H9 (cell line): ENCODE data around the gene GNPNAT1. TPM values are rescaled to one million over a fixed set of nuclear protein-coding genes. Genes with fewer than 3 reads are reported as not detected.
A peak's percentile ranks its signal among the peaks of the same experiment; 100 is the strongest.

ENCODE experiments used
- DNase-seq: peaks from one replicate; pipeline ENCODE4 v3.0.0-alpha.2; 2017
- H2AFZ ChIP-seq: one replicate; pipeline ENCODE4 v1.6.1; 2013; ENCODE audit warnings: mild to moderate bottlenecking, low read length, control low read depth, moderate library complexity
- H2AK5ac ChIP-seq: 2 replicates; pipeline ENCODE4 v1.6.1; 2013; ENCODE audit warnings: low read length, control low read depth, mixed read lengths; ENCODE audit not compliant: insufficient read length
- H2BK120ac ChIP-seq: one replicate; pipeline ENCODE4 v1.6.1; 2013; ENCODE audit warnings: low read depth, mild to moderate bottlenecking, low read length, control low read depth, inconsistent platforms; ENCODE audit not compliant: poor library complexity, severe bottlenecking
- H2BK12ac ChIP-seq: 2 replicates; pipeline ENCODE4 v1.6.1; 2013; ENCODE audit warnings: low read length, control low read depth, mixed read lengths, low read depth; ENCODE audit not compliant: insufficient read length
- H2BK15ac ChIP-seq: 2 replicates; pipeline ENCODE4 v1.6.1; 2013; ENCODE audit warnings: low read depth, low read length, control low read depth
- H2BK20ac ChIP-seq: one replicate; pipeline ENCODE4 v1.6.1; 2013; ENCODE audit warnings: low read depth, mild to moderate bottlenecking, low read length, control low read depth, inconsistent platforms; ENCODE audit not compliant: poor library complexity, severe bottlenecking
- H2BK5ac ChIP-seq: 2 replicates; pipeline ENCODE4 v1.6.1; 2013; ENCODE audit warnings: low read length, control low read depth, mixed read lengths; ENCODE audit not compliant: insufficient read length
- H3K14ac ChIP-seq: 2 replicates; pipeline ENCODE4 v1.6.1; 2013; ENCODE audit warnings: low read length, control low read depth; ENCODE audit not compliant: insufficient read depth
- H3K18ac ChIP-seq: 2 replicates; pipeline ENCODE4 v1.6.1; 2013; ENCODE audit warnings: low read depth, mild to moderate bottlenecking, mixed read lengths, low read length, control low read depth; ENCODE audit not compliant: insufficient read length
- H3K23ac ChIP-seq: 2 replicates; pipeline ENCODE4 v1.6.1; 2013; ENCODE audit warnings: low read length, control low read depth, mixed read lengths, low read depth; ENCODE audit not compliant: insufficient read length
- H3K23me2 ChIP-seq: 2 replicates; pipeline ENCODE4 v1.6.1; 2013; ENCODE audit warnings: low read depth, mild to moderate bottlenecking, mixed read lengths, low read length, control low read depth; ENCODE audit not compliant: insufficient read length, poor library complexity, severe bottlenecking
- H3K27ac ChIP-seq: 2 replicates; pipeline ENCODE4 v1.5.1; 2013; ENCODE audit warnings: low read length, control low read depth, mixed read lengths, low read depth; ENCODE audit not compliant: insufficient read length
- H3K27me3 ChIP-seq: 2 replicates; pipeline ENCODE4 v1.6.1; 2013; ENCODE audit warnings: low read length, control low read depth, inconsistent platforms; ENCODE audit not compliant: insufficient read depth
- H3K4ac ChIP-seq: 2 replicates; pipeline ENCODE4 v1.6.1; 2013; ENCODE audit warnings: low read depth, mild to moderate bottlenecking, control low read depth, inconsistent platforms, low read length, moderate library complexity
- H3K4me1 ChIP-seq: 2 replicates; pipeline ENCODE4 v1.6.1; 2013; ENCODE audit warnings: low read length, control low read depth, inconsistent platforms; ENCODE audit not compliant: insufficient read depth
- H3K4me2 ChIP-seq: 2 replicates; pipeline ENCODE4 v1.6.1; 2013; ENCODE audit warnings: low read length, control low read depth, mixed read lengths; ENCODE audit not compliant: insufficient read length, insufficient read depth
- H3K56ac ChIP-seq: 2 replicates; pipeline ENCODE4 v1.6.1; 2013; ENCODE audit warnings: low read depth, mild to moderate bottlenecking, mixed read lengths, low read length, control low read depth; ENCODE audit not compliant: insufficient read length
- H3K79me1 ChIP-seq: 2 replicates; pipeline ENCODE4 v1.6.1; 2013; ENCODE audit warnings: low read depth, mild to moderate bottlenecking, moderate library complexity, low read length, control low read depth, inconsistent platforms; ENCODE audit not compliant: insufficient read depth, poor library complexity, severe bottlenecking
- H3K79me2 ChIP-seq: 2 replicates; pipeline ENCODE4 v1.6.1; 2013; ENCODE audit warnings: low read length, control low read depth, inconsistent platforms; ENCODE audit not compliant: insufficient read depth
- H3K9ac ChIP-seq: 2 replicates; pipeline ENCODE4 v1.6.1; 2013; ENCODE audit warnings: low read length, control low read depth, mixed read lengths; ENCODE audit not compliant: insufficient read length; ENCODE audit errors: extremely low read depth
- H3K9me3 ChIP-seq: one replicate; pipeline ENCODE4 v1.6.1; 2013; ENCODE audit warnings: low read depth, low read length, inconsistent platforms; ENCODE audit not compliant: control insufficient read depth
- H3T11ph ChIP-seq: one replicate; pipeline ENCODE4 v1.6.1; 2013; ENCODE audit warnings: mild to moderate bottlenecking, low read length, control low read depth, inconsistent platforms
- H4K20me1 ChIP-seq: one replicate; pipeline ENCODE4 v1.6.1; 2013; ENCODE audit not compliant: control insufficient read depth, insufficient read length, insufficient read depth
- H4K5ac ChIP-seq: 2 replicates; pipeline ENCODE4 v1.6.1; 2013; ENCODE audit warnings: low read depth, mild to moderate bottlenecking, mixed read lengths, low read length, control low read depth; ENCODE audit not compliant: insufficient read length
- H4K8ac ChIP-seq: replicated peaks from 2 replicates; pipeline ENCODE4 v1.6.1; 2013; ENCODE audit warnings: low read length, control low read depth, mixed read lengths, low read depth; ENCODE audit not compliant: insufficient read length
- H4K91ac ChIP-seq: 2 replicates; pipeline ENCODE4 v1.6.1; 2013; ENCODE audit warnings: low read depth, mild to moderate bottlenecking, moderate library complexity, mixed read lengths, low read length, control low read depth; ENCODE audit not compliant: insufficient read length
- H3K27ac Mint-ChIP-seq, 3 experiments: 2 replicates in 2 of 3; 3 replicates in 1 of 3; pipeline ENCODE4 v1.8.0; 2020 to 2021; ENCODE audit warnings: mixed read lengths in 3 of 3, mild to moderate bottlenecking in 1 of 3, moderate library complexity in 1 of 3
- H3K27me3 Mint-ChIP-seq: 2 replicates; pipeline ENCODE4 v1.8.0; 2021; ENCODE audit warnings: low read depth, mild to moderate bottlenecking, moderate library complexity, mixed read lengths
- H3K36me3 Mint-ChIP-seq, 3 experiments: 2 replicates in 2 of 3; 3 replicates in 1 of 3; pipeline ENCODE4 v1.8.0; 2020 to 2021; ENCODE audit warnings: low read depth in 3 of 3, mixed read lengths in 3 of 3; ENCODE audit not compliant: insufficient read depth in 1 of 3
- H3K4me1 Mint-ChIP-seq, 2 experiments: 2 replicates each; pipeline ENCODE4 v1.8.0; 2020; ENCODE audit warnings: mixed read lengths in 2 of 2
- H3K4me3 Mint-ChIP-seq, 2 experiments: 2 replicates in 1 of 2; 3 replicates in 1 of 2; pipeline ENCODE4 v1.8.0; 2020 to 2021; ENCODE audit warnings: mild to moderate bottlenecking in 2 of 2, mixed read lengths in 2 of 2, moderate library complexity in 1 of 2
- H3K9me3 Mint-ChIP-seq, 2 experiments: 2 replicates in 1 of 2; 3 replicates in 1 of 2; pipeline ENCODE4 v1.8.0; 2020; ENCODE audit warnings: mild to moderate bottlenecking in 2 of 2, mixed read lengths in 2 of 2, moderate library complexity in 1 of 2
- total RNA-seq: library from RNA; stranded (reverse); gene quantifications from 2 replicates; pipeline ENCODE4 v1.2.1, GENCODE V29; 2021
- TF ChIP-seq, protein P1 (sequence below): fragments of 200-600 bp; sonication (generic); conservative IDR thresholded peaks from 3 replicates; pipeline ENCODE4 v1.8.0; 2021; ENCODE audit warnings: antibody characterized with exemption, mild to moderate bottlenecking

The GNPNAT1 gene
- total RNA-seq, 1 experiment from 2014 or later = 49.0 TPM

DNA sequence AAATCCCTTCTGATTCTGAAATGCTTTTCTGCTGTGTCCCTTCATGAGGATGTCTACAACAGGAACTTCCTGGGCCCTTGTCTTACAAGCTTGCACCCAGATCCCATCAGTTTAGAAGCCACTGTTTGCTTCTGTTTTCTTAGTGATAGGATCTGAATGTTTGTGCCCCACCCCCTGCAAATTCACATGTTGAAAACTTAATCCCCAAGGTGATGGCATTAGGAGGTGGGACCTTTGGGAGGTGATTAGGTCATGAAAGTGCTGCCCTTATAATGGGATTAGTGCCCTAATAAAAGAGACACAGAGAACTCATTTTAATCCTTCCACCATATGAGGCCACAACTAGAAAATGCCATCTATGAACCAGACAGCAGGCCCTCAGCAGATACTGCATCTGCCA, 36.0 kb upstream of the GNPNAT1 start:
- Histone ChIP-seq H4K5ac (no peak overlapping the region), H3K27ac (no peak overlapping the region), H2BK120ac (no peak overlapping the region), H3K4me2 (no peak overlapping the region), H3K23me2 (no peaks in the 10 kb centered on the region), H3K14ac (no peak overlapping the region), H3K79me2 (no peaks in the 10 kb centered on the region), H2BK12ac (no peak overlapping the region), H3K27me3 (no peaks in the 10 kb centered on the region), H4K20me1 (no peaks in the 10 kb centered on the region), H3K23ac (no peak overlapping the region), H2BK5ac (no peak overlapping the region), H3K18ac (no peak overlapping the region), H3T11ph (no peak overlapping the region), H3K4me1 (peaks cover 3% of the 10 kb centered on the region; the same call in 1 of the 2 replicates), H3K9me3 (no peaks in the 10 kb centered on the region), H3K79me1 (no peaks in the 10 kb centered on the region), H4K8ac (no peak overlapping the region), H3K56ac (no peak overlapping the region), H2AFZ (no peak overlapping the region), H2BK15ac (no peak overlapping the region), H2AK5ac (no peak overlapping the region), H3K9ac (no peak overlapping the region), H2BK20ac (no peak overlapping the region), H3K4ac (no peak overlapping the region), H4K91ac (no peak overlapping the region)
- no peaks in the 10 kb centered on the region for H3K27me3 Mint-ChIP-seq
- no peak for DNase-seq
- no peaks in the 10 kb centered on the region for H3K9me3 Mint-ChIP-seq
- H3K36me3 Mint-ChIP-seq = no peaks in the 10 kb centered on the region
- H3K4me3 Mint-ChIP-seq = peak overlapping the region in 1 of 2 experiments; percentile 36; a peak in 1 of 5 replicates
- TF ChIP-seq, protein P1, sequence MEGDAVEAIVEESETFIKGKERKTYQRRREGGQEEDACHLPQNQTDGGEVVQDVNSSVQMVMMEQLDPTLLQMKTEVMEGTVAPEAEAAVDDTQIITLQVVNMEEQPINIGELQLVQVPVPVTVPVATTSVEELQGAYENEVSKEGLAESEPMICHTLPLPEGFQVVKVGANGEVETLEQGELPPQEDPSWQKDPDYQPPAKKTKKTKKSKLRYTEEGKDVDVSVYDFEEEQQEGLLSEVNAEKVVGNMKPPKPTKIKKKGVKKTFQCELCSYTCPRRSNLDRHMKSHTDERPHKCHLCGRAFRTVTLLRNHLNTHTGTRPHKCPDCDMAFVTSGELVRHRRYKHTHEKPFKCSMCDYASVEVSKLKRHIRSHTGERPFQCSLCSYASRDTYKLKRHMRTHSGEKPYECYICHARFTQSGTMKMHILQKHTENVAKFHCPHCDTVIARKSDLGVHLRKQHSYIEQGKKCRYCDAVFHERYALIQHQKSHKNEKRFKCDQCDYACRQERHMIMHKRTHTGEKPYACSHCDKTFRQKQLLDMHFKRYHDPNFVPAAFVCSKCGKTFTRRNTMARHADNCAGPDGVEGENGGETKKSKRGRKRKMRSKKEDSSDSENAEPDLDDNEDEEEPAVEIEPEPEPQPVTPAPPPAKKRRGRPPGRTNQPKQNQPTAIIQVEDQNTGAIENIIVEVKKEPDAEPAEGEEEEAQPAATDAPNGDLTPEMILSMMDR = no peak
- H3K4me1 Mint-ChIP-seq = peaks cover 30 to 32% of the 10 kb centered on the region in 2 experiments
- H3K27ac Mint-ChIP-seq = no peak overlapping the region; a peak in 2 of 7 replicates
